Fibroblast of mammary gland (primary cell): ENCODE measurements around the gene NPRL2.
A peak's percentile ranks its signal among the peaks of the same experiment; 100 is the strongest.

Source experiments
- DNase-seq: peaks from one replicate; pipeline ENCODE4 v3.0.0-alpha.2; 2010; ENCODE audit warnings: low read depth
- H3K4me3 ChIP-seq: 2 replicates; pipeline ENCODE4 v1.5.1; 2011; ENCODE audit warnings: low read depth, mild to moderate bottlenecking, low read length, moderate library complexity; ENCODE audit not compliant: control insufficient read depth
- TF ChIP-seq, protein P1 (sequence below): conservative IDR thresholded peaks from 2 replicates; pipeline ENCODE4 v1.5.1; 2011; ENCODE audit warnings: low read depth, low read length, inconsistent platforms; ENCODE audit not compliant: control insufficient read depth, insufficient read depth

Gene NPRL2

DNA sequence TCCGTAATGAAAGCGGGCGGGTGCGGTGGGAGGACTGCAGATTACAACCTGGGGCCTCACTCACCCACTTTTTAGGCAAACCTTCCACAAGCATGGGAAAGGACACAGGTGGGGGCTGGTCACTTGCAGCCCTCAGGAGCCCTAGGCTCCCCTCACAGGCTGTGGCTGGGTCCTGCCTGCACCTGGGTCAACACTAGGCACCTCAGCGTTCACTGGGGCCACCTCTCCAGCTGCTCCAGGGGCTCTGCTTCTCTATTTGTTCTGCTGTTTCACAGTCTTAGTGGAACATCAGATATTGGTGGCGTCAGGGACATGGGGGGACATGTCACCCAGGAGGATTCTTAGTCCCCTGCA is 38.8 kb upstream of the NPRL2 start:
- no peak overlapping the region for H3K4me3 ChIP-seq
- DNase-seq = no peak
- TF ChIP-seq, protein P1, sequence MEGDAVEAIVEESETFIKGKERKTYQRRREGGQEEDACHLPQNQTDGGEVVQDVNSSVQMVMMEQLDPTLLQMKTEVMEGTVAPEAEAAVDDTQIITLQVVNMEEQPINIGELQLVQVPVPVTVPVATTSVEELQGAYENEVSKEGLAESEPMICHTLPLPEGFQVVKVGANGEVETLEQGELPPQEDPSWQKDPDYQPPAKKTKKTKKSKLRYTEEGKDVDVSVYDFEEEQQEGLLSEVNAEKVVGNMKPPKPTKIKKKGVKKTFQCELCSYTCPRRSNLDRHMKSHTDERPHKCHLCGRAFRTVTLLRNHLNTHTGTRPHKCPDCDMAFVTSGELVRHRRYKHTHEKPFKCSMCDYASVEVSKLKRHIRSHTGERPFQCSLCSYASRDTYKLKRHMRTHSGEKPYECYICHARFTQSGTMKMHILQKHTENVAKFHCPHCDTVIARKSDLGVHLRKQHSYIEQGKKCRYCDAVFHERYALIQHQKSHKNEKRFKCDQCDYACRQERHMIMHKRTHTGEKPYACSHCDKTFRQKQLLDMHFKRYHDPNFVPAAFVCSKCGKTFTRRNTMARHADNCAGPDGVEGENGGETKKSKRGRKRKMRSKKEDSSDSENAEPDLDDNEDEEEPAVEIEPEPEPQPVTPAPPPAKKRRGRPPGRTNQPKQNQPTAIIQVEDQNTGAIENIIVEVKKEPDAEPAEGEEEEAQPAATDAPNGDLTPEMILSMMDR = no peak

GRCh38 chr3:50388720-50389413 is 38.3 kb upstream of the NPRL2 start:
- no peak overlapping the region for H3K4me3 ChIP-seq
- TF ChIP-seq, protein P1 = no peak
- no peak for DNase-seq

DNA sequence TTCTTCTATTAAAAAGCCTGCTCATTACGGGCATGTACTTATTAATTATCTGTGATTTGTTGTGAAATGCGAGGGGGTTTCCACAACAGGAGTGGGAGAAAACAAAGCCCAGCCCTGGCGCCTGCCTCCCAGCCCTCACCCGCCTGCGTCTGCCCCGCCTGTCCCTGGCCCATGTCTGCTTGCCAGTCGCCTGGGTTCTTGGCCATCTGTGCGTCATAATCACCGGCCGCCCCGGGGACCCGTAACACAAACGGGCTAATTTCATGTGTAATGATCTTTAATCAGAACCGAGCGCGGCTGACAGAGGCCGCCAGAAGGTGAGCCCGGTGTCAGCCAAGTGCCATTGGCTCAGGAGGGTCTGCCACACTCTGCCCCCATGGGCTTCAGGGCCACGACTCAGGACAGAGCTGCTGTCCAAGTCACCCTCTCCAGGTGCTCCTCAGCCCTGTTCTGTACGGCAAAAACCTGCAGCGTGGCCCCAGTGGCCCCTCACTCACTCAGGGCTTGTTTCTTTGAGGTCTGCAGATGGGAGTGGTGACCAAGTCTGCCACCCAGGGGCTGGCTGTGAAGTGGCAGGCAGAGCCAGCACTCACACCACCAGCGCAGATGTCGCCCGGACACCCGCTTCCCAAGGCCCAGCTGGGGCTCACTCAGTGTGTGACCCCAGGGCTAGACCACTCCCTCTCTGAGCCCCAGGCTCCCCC is 37.6 kb upstream of the NPRL2 start:
- DNase-seq = no peak
- TF ChIP-seq, protein P1 = peak; percentile 3
- H3K4me3 ChIP-seq = no peak overlapping the region

DNA sequence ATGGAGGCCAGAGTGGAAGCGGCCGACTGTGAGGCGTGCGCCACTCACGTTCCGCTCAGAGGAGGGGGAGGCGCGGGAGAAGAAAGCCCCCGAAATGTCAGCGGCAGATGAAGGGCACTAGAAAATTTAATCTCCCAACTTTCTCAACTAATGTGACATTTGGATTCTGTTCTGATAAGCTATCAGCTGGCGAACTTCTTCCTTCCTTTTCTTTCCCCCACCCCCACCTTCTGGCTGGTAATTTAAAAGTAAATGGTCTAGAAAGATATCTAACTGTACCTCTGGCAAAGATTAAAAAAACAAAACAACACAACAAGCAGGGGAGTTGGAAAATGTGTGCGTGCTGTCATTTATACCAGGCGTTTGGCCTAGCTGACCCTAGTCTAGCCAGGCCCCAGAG is 35.2 kb upstream of the NPRL2 start:
- DNase-seq = no peak
- TF ChIP-seq, protein P1 = no peak
- H3K4me3 ChIP-seq = no peak overlapping the region

DNA sequence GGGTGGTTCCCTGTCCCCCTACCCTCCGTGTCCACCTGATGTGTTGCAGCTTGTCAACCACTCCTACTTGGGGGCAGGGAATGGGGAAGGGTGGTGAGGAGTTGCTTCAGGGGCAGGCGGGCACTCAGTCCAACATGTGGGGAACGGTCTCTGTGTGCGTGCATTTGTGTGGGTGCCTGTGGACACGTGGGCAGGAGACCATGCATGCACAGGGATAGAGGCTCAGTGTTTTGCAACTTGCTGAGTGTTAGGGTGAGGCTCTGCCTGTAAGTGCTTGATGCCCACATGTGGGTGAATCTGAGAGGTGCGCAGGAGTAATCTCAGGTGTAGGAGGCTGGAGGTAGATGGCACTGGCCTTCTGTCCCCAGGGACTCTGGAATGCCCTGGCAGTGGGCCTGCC is 33.2 kb upstream of the NPRL2 start:
- TF ChIP-seq, protein P1 = no peak
- DNase-seq = no peak
- H3K4me3 ChIP-seq = no peak overlapping the region

DNA sequence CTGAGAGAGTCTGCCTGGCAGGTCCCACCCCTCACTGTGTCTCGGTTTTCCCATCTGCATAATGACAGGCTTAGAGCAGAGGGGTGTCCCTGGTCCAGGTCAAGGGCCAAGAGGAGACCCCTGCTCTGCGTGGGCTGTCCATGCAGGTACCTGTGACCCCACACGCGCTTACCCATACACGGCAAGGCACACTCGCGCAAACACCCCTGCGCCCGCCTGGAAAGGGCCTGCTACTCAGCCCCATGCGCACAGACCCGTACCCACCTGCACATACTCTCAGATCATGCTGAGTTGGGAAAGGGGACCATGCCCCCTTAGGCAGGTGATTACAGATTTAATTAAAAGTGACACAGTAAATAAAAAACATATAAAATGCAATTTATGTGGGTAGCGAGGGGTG is 32.1 kb upstream of the NPRL2 start:
- no peak for DNase-seq
- H3K4me3 ChIP-seq = no peak overlapping the region

More for the DNA sequence above, 32.1 kb upstream of the NPRL2 start:
- TF ChIP-seq, protein P1 = no peak
